Neural crest cell (in vitro differentiated cells): Measurements from ENCODE around the gene CLSTN2. TPM values are rescaled to one million over a fixed set of nuclear protein-coding genes. Genes with fewer than 3 reads are reported as not detected.

Experiments used
- DNase-seq: peaks from one replicate; pipeline ENCODE4 v3.0.0; 2021; ENCODE audit warnings: low read depth, mixed read lengths, low spot score
- H3K27ac Mint-ChIP-seq: one replicate; pipeline ENCODE4 v1.8.0; 2021; ENCODE audit warnings: mild to moderate bottlenecking, mixed read lengths; ENCODE audit not compliant: unreplicated experiment
- H3K27me3 Mint-ChIP-seq: 2 replicates; pipeline ENCODE4 v1.8.0; 2021; ENCODE audit warnings: low read depth, mild to moderate bottlenecking, mixed read lengths
- H3K36me3 Mint-ChIP-seq: 2 replicates; pipeline ENCODE4 v1.8.0; 2021; ENCODE audit warnings: low read depth, mild to moderate bottlenecking, mixed read lengths
- H3K4me1 Mint-ChIP-seq: 2 replicates; pipeline ENCODE4 v1.8.0; 2021; ENCODE audit warnings: mixed read lengths
- H3K4me3 Mint-ChIP-seq: one replicate; pipeline ENCODE4 v1.8.0; 2021; ENCODE audit warnings: mild to moderate bottlenecking, mixed read lengths
- H3K9me3 Mint-ChIP-seq: 2 replicates; pipeline ENCODE4 v1.8.0; 2021; ENCODE audit warnings: mixed read lengths
- CTCF ChIP-seq: fragments of 200-600 bp; sonication (generic); conservative IDR thresholded peaks from 2 replicates; pipeline ENCODE4 v1.5.0; 2021; ENCODE audit warnings: antibody characterized with exemption, mild to moderate bottlenecking
- total RNA-seq: library from RNA; stranded (reverse); gene quantifications from 2 replicates; pipeline ENCODE4 v1.2.1, GENCODE V29; 2021

The CLSTN2 gene
- total RNA-seq, 1 donor from 2014 or later: 1.9 TPM

- Mint-ChIP-seq H3K36me3 (no peaks in the 10 kb centered on the region), H3K4me3 (no peak overlapping the region), H3K27ac (no peak overlapping the region), H3K27me3 (no peaks in the 10 kb centered on the region), H3K4me1 (no peaks in the 10 kb centered on the region), H3K9me3 (peaks cover 4% of the 10 kb centered on the region)
- no peak for TF ChIP-seq CTCF
- no peak for DNase-seq
Measured at GRCh38 chr3:140100479-140100878, 165.5 kb downstream of the CLSTN2 start.

- Mint-ChIP-seq H3K36me3 (no peaks in the 10 kb centered on the region), H3K4me1 (no peaks in the 10 kb centered on the region), H3K4me3 (no peak overlapping the region), H3K27ac (no peak overlapping the region), H3K9me3 (peaks cover 4% of the 10 kb centered on the region), H3K27me3 (no peaks in the 10 kb centered on the region)
- DNase-seq: no peak
- TF ChIP-seq CTCF: no peak
Measured at GRCh38 chr3:140103166-140103565, 168.2 kb downstream of the CLSTN2 start.

- H3K27me3 Mint-ChIP-seq: no peaks in the 10 kb centered on the region
- H3K4me3 Mint-ChIP-seq: no peak overlapping the region
- no peak for DNase-seq
- no peaks in the 10 kb centered on the region for H3K4me1 Mint-ChIP-seq
- H3K27ac Mint-ChIP-seq: no peak overlapping the region
- H3K36me3 Mint-ChIP-seq: no peaks in the 10 kb centered on the region
- TF ChIP-seq CTCF: no peak
- H3K9me3 Mint-ChIP-seq: peaks cover 4% of the 10 kb centered on the region
Measured at GRCh38 chr3:140103986-140104645, 169.1 kb downstream of the CLSTN2 start.

GRCh38 chr3:140113996-140114788 is 179.2 kb downstream of the CLSTN2 start:
- TF ChIP-seq CTCF: no peak
- H3K4me3 Mint-ChIP-seq: no peak overlapping the region
- no peaks in the 10 kb centered on the region for H3K27me3 Mint-ChIP-seq
- DNase-seq: no peak
- no peaks in the 10 kb centered on the region for H3K36me3 Mint-ChIP-seq
- H3K4me1 Mint-ChIP-seq: peaks cover 57% of the 10 kb centered on the region
- no peak overlapping the region for H3K27ac Mint-ChIP-seq
- no peaks in the 10 kb centered on the region for H3K9me3 Mint-ChIP-seq

GRCh38 chr3:140114789-140115080 is 179.8 kb downstream of the CLSTN2 start:
- no peak overlapping the region for H3K4me3 Mint-ChIP-seq
- H3K27me3 Mint-ChIP-seq: no peaks in the 10 kb centered on the region
- H3K4me1 Mint-ChIP-seq: peaks cover 57% of the 10 kb centered on the region

More at GRCh38 chr3:140114789-140115080, 179.8 kb downstream of the CLSTN2 start:
- TF ChIP-seq CTCF: no peak
- DNase-seq: no peak
- H3K27ac Mint-ChIP-seq: peak overlapping the region; percentile 40
- no peaks in the 10 kb centered on the region for H3K9me3 Mint-ChIP-seq
- H3K36me3 Mint-ChIP-seq: no peaks in the 10 kb centered on the region
